ENCODE results near the gene CDA.
A peak's percentile ranks its signal among the peaks of the same experiment; 100 is the strongest.

CDA gene

GRCh38 chr1:20618550-20618949 lies 29.7 kb downstream of the CDA start:
- no peak for DNase-seq

GRCh38 chr1:20619999-20620398 lies 31.1 kb downstream of the CDA start:
- no peak for DNase-seq

- no peak for DNase-seq
These were observed 32.1 kb downstream of the CDA start for GRCh38 chr1:20621012-20621411.

GRCh38 chr1:20624709-20625108 lies 35.8 kb downstream of the CDA start:
- DNase-seq: no peak

- DNase-seq: no peak
These were observed 36.5 kb downstream of the CDA start for GRCh38 chr1:20625176-20626097.

- DNase-seq: no peak
These were observed 37.2 kb downstream of the CDA start for GRCh38 chr1:20626098-20626427.

GRCh38 chr1:20626524-20626923 lies 37.6 kb downstream of the CDA start:
- DNase-seq: no peak

GRCh38 chr1:20630729-20631128 lies 41.8 kb downstream of the CDA start:
- DNase-seq: no peak

- DNase-seq: no peak
These were observed 43.5 kb downstream of the CDA start for GRCh38 chr1:20632386-20632785.

GRCh38 chr1:20633190-20634064 lies 44.5 kb downstream of the CDA start, which contains the start of gene PINK1:
TSS of gene PINK1 (plus strand) at chr1:20633458. CDS start at chr1:20633549, 91 bp downstream.
- peak; percentile 49 for DNase-seq

GRCh38 chr1:20634065-20634593 lies 45.2 kb downstream of the CDA start:
- DNase-seq: peak; percentile 43

GRCh38 chr1:20634594-20635084 lies 45.7 kb downstream of the CDA start:
- no peak for DNase-seq

- DNase-seq: no peak
These were observed 48.0 kb downstream of the CDA start for GRCh38 chr1:20636785-20637347.

- peak; percentile 1 for DNase-seq
These were observed 51.3 kb downstream of the CDA start for GRCh38 chr1:20640183-20640597.

- DNase-seq: no peak
These were observed 53.1 kb downstream of the CDA start for GRCh38 chr1:20641975-20642374.

GRCh38 chr1:20643080-20643479 lies 54.2 kb downstream of the CDA start:
- no peak for DNase-seq

GRCh38 chr1:20644416-20644815 lies 55.5 kb downstream of the CDA start:
- no peak for DNase-seq

GRCh38 chr1:20645414-20645813 lies 56.5 kb downstream of the CDA start:
- DNase-seq: no peak

GRCh38 chr1:20648438-20648837 lies 59.5 kb downstream of the CDA start:
- DNase-seq: no peak

- DNase-seq: no peak
These were observed 60.0 kb downstream of the CDA start for GRCh38 chr1:20648946-20649345.

- no peak for DNase-seq
These were observed 63.4 kb downstream of the CDA start for GRCh38 chr1:20652300-20652699.

- no peak for DNase-seq
These were observed 65.3 kb downstream of the CDA start for GRCh38 chr1:20654104-20654690.

- no peak for DNase-seq
These were observed 68.1 kb downstream of the CDA start for GRCh38 chr1:20657024-20657423.

Measured in SHP77 treated with DMSO at 0.1 percent for 48 hours (cell line).